C4-2B (cell line): ENCODE measurements around the gene CUX1.

ENCODE experiments used
- ZFX ChIP-seq: fragments of 450-650 bp; IDR thresholded peaks from 2 replicates; pipeline ENCODE4 v1.6.1; 2017
- TF ChIP-seq, protein P1 (sequence below): fragments of 450-650 bp; conservative IDR thresholded peaks from 2 replicates; pipeline ENCODE4 v1.5.1; 2017; ENCODE audit warnings: mild to moderate bottlenecking

DNA sequence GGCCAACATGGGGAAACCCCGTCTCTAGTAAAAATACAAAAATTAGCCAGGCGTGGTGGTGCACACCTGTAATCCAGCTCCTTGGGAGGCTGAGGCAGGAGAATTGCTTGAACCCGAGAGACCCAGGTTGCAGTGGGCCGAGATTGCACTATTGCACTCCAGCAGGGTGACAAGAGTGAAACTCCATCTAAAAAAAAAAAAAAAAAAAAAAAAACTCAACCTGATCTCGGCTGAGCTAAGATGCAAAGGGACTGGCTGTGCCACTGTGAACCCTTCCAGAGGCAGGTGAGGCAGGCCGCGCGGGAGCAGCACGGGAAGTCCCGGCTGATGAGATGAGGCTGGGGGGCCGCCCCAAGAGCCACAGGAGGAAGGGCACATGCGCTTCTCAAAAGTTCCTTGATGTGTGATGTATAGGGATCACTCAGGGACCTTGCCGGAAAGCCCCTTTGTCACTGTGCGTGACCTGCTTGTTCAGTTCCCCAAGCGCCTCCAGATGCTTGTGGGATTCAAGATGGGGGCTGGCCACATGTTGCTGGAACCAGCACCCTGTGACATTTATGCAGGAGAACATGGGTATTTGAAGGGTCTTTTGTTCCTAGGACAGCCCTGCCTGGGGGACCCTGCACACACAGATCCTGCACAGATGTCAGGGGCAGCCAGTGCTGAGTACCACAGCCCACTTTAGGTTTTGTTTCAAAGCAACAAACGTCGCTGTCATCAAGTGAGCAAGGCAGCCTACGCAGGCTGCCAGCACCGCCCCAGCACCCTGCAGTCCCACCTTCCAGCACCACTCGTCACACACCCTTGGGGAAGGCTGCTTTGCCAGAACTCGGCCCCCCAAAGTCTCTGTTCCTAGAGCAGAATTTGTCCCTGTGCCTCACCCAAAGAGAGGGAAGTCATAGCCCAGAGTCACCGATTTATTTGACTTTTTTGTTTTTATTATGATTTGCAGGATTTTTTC, 394.4 kb downstream of the CUX1 start:
- TF ChIP-seq, protein P1, sequence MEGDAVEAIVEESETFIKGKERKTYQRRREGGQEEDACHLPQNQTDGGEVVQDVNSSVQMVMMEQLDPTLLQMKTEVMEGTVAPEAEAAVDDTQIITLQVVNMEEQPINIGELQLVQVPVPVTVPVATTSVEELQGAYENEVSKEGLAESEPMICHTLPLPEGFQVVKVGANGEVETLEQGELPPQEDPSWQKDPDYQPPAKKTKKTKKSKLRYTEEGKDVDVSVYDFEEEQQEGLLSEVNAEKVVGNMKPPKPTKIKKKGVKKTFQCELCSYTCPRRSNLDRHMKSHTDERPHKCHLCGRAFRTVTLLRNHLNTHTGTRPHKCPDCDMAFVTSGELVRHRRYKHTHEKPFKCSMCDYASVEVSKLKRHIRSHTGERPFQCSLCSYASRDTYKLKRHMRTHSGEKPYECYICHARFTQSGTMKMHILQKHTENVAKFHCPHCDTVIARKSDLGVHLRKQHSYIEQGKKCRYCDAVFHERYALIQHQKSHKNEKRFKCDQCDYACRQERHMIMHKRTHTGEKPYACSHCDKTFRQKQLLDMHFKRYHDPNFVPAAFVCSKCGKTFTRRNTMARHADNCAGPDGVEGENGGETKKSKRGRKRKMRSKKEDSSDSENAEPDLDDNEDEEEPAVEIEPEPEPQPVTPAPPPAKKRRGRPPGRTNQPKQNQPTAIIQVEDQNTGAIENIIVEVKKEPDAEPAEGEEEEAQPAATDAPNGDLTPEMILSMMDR: no peak
- TF ChIP-seq ZFX: no peak
